ENCODE results near the gene OPN3. TPM values are rescaled to one million over a fixed set of nuclear protein-coding genes. Genes with fewer than 3 reads are reported as not detected.

OPN3 gene
- total RNA-seq, 3 donors from 2014 or later: 27.4 to 77.6 (median 29.0) TPM

DNA sequence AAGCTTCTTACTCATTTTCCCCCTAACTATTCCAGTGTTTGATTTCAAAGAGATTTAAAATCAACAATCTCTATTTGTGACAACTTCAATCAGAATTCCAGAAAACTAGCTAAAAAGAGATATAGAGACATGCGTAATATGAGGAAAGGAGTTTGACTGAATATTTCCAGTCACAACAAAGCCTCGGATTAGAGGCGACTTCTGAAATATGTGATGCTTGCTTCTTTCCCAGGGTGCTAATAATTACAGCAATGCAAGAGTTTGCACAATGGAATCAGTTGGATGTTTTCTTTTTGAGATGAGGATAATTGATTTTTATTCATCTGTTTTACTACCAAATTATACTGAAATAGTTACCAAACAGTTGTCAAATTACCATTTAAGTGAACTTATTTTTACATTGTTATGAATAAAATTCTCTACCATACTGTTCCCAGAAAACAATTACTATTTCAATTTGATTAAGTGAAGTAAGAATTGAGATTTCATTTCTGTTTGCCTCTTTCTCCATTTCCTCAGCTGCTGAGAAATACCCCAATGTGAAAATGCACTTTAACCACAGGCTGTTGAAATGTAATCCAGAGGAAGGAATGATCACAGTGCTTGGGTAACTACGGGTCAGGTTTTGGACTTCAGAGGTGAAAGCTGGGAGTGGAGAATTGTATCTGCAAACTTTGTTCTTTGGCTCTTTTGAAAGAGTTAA lies 79.9 kb downstream of the OPN3 start:
- DNase-seq (no peak), ATAC-seq (no peak)
- H3K4me3 ChIP-seq: no peak overlapping the region
- no peaks in the 10 kb centered on the region for H3K4me1 ChIP-seq (ENCODE audit: low read depth)
- no peaks in the 10 kb centered on the region for H3K9me3 ChIP-seq
- intact Hi-C loops (cut with DNase I, micrococcal nuclease): no loop called here
- no peak for TF ChIP-seq CTCF (IDR thresholded peaks at IDR 0.05)
- no peaks in the 10 kb centered on the region for H3K36me3 ChIP-seq (ENCODE audit: low read depth)

GRCh38 chr1:241557551-241558193 lies 82.5 kb downstream of the OPN3 start:
- intact Hi-C loops (cut with DNase I, micrococcal nuclease): no loop called here
- H3K4me1 ChIP-seq (ENCODE audit: low read depth): no peaks in the 10 kb centered on the region
- no peak overlapping the region for H3K4me3 ChIP-seq
- no peak for DNase-seq
- ATAC-seq: no peak
- H3K36me3 ChIP-seq (ENCODE audit: low read depth): no peaks in the 10 kb centered on the region
- no peak for TF ChIP-seq CTCF (IDR thresholded peaks at IDR 0.05)
- H3K9me3 ChIP-seq: no peaks in the 10 kb centered on the region

DNA sequence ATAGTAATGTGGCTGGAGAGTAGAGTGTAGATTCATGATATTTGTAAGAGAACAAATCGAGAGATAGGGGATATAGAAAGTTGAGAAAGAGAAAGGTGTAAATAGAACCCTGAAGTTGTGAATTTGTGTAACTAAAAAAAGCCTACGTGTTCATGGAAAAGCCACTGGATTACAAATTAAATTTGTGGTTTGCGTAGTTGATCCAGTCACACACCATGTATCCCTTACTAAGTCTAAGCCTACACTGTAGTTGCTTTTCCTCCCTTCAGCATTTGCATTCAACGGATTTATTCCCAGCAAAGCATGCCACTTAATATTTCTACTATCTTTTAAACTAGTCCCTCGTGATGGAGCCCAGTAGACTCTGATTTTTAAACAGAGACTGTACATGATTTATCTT lies 83.1 kb downstream of the OPN3 start:
- intact Hi-C loops (cut with DNase I, micrococcal nuclease): no loop called here
- Histone ChIP-seq H3K9me3 (no peaks in the 10 kb centered on the region), H3K4me3 (no peak overlapping the region), H3K36me3 (ENCODE audit: low read depth) (no peaks in the 10 kb centered on the region), H3K4me1 (ENCODE audit: low read depth) (no peaks in the 10 kb centered on the region)
- TF ChIP-seq CTCF (IDR thresholded peaks at IDR 0.05): no peak
- no peak for DNase-seq
- ATAC-seq: no peak

DNA sequence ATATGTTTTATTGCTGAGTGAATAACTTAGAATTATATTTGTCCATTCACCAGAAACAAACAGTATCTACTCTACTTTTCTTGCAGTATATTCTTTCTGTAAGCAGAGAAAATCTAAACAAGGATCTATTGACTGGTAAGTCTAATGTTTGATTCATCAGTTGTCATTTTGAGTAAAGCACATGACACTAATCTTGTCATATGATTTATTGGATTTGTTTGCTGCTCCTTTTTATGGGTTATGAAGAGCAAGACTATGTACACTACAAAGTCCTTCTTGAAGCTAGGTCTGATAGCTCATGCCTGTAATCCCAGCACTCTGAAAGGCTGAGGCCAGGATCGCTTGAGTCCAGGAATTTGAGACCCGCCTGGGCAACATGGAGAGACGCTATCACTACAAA lies 84.6 kb downstream of the OPN3 start:
- intact Hi-C loops (cut with DNase I, micrococcal nuclease): no loop called here
- TF ChIP-seq CTCF (IDR thresholded peaks at IDR 0.05): no peak
- DNase-seq: no peak
- ATAC-seq: no peak
- H3K9me3 ChIP-seq: no peaks in the 10 kb centered on the region
- no peak overlapping the region for H3K4me3 ChIP-seq
- no peaks in the 10 kb centered on the region for H3K36me3 ChIP-seq (ENCODE audit: low read depth)
- no peaks in the 10 kb centered on the region for H3K4me1 ChIP-seq (ENCODE audit: low read depth)

- no peak for TF ChIP-seq CTCF (IDR thresholded peaks at IDR 0.05)
- no peak for ATAC-seq
- H3K4me1 ChIP-seq (ENCODE audit: low read depth): no peaks in the 10 kb centered on the region
- no peak overlapping the region for H3K4me3 ChIP-seq
- no peak for DNase-seq
- intact Hi-C loops (cut with DNase I, micrococcal nuclease): no loop called here
- H3K36me3 ChIP-seq (ENCODE audit: low read depth): no peaks in the 10 kb centered on the region
- H3K9me3 ChIP-seq: no peaks in the 10 kb centered on the region
Measured at GRCh38 chr1:241553886-241554592, 86.1 kb downstream of the OPN3 start.

All from mucosa of descending colon (tissue), 3 donors.